ENCODE data around the gene RPTOR. TPM values are rescaled to one million over a fixed set of nuclear protein-coding genes. Genes with fewer than 3 reads are reported as not detected.

The RPTOR gene
- total and polyA plus RNA-seq, 10 of the 15 experiments (the other 5 are each of a cell fraction or from before 2014, with no cell fraction given) = 0.18 to 32.1 (median 7.8) TPM

- TF ChIP-seq DPF2 (IDR thresholded peaks at IDR 0.05) (no peak), NFYB (IDR thresholded peaks at IDR 0.05; ENCODE audit: insufficient read depth, low read depth, low read length) (no peak), STAT3 (IDR thresholded peaks at IDR 0.05; ENCODE audit: low read depth, low read length) (no peak)
Measured at GRCh38 chr17:80779961-80780380, 235.3 kb downstream of the RPTOR start (continued).

- 34% methylated on average over 16 of the region's 19 CpGs for WGBS (ENCODE audit: insufficient coverage, insufficient replicate concordance, low lambda C conversion rate, missing lambda C conversion rate)
- TF ChIP-seq NFYB (IDR thresholded peaks at IDR 0.05; ENCODE audit: insufficient read depth, low read depth, low read length) (no peak), IKZF2 (IDR thresholded peaks at IDR 0.05) (0 out of 4 replicates have a peak, but pooled peaks of 1 of the 2 experiments have one; percentile 21), SMC3 (IDR thresholded peaks at IDR 0.05; ENCODE audit: borderline replicate concordance, low read length) (0 out of 2 replicates have a peak, but pooled peaks have one; percentile 1), MLLT1 (IDR thresholded peaks at IDR 0.05) (no peak), BHLHE40 (IDR thresholded peaks at IDR 0.05; ENCODE audit: borderline replicate concordance in 1 of 2, low read depth in 2 of 2, low read length in 1 of 2) (peak; percentile 57; a peak in 3 of 4 replicates), PAX5 (IDR thresholded peaks at IDR 0.05; ENCODE audit: borderline replicate concordance, low read depth, low read length) (peak; percentile 95), YBX1 (IDR thresholded peaks at IDR 0.05) (no peak), SUPT20H (IDR thresholded peaks at IDR 0.05; ENCODE audit: borderline replicate concordance, control insufficient read depth, low read depth, low read length) (no peak), EP300 (IDR thresholded peaks at IDR 0.05; ENCODE audit: borderline replicate concordance in 1 of 2, control insufficient read depth in 1 of 2, low read depth in 2 of 2, low read length in 2 of 2) (peak in 1 of 2 experiments; percentile 57; a peak in 1 of 4 replicates), KLF5 (IDR thresholded peaks at IDR 0.05; ENCODE audit: partially characterized antibody) (no peak), JUNB (IDR thresholded peaks at IDR 0.05) (peak; percentile 54; the same call in 1 of the 2 replicates), ATF2 (IDR thresholded peaks at IDR 0.05; ENCODE audit: low read length) (peak; percentile 67), CREM (IDR thresholded peaks at IDR 0.05; ENCODE audit: low read depth) (peak; percentile 49; the same call in 1 of the 2 replicates), EED (IDR thresholded peaks at IDR 0.05; ENCODE audit: low read depth) (peak; percentile 54; the same call in 1 of the 2 replicates), IKZF1 (conservative IDR thresholded peaks at IDR 0.05) (no peak; the same call in 1 of the 2 replicates), TCF3 (IDR thresholded peaks at IDR 0.05; ENCODE audit: borderline replicate concordance, insufficient read depth, low read depth, low read length) (no peak)
Measured at GRCh38 chr17:80780381-80781198, 236.0 kb downstream of the RPTOR start.

More at GRCh38 chr17:80780381-80781198, 236.0 kb downstream of the RPTOR start:
- Histone ChIP-seq H3K27ac (ENCODE audit: control insufficient read depth, insufficient read depth) (peak overlapping the region; percentile 70), H3K4me3 (peak overlapping the region; percentile 45; the same call in 1 of the 2 replicates), H3K27me3 (replicated peaks in 1 of 2; ENCODE audit: control insufficient read depth in 2 of 2, insufficient read depth in 2 of 2, low read length in 1 of 2) (no peaks in the 10 kb centered on the region), H2AFZ (ENCODE audit: control insufficient read depth, low read depth, low read length) (no peak overlapping the region; the same call in 1 of the 2 replicates), H3K79me2 (ENCODE audit: control insufficient read depth, insufficient read depth, low read length) (peaks cover 5% of the 10 kb centered on the region), H3K9me3 (replicated peaks; ENCODE audit: control insufficient read depth, insufficient read depth, low read length) (no peaks in the 10 kb centered on the region; the same call in 2 of the 3 replicates), H3K9ac (ENCODE audit: control insufficient read depth, insufficient read depth, low read length) (peak overlapping the region; percentile 60), H3K36me3 (ENCODE audit: control insufficient read depth in 2 of 2, insufficient read depth in 2 of 2, low read length in 1 of 2) (peaks cover 0 to 6% of the 10 kb centered on the region in 2 experiments; a peak in 3 of 4 replicates), H3K4me1 (ENCODE audit: control insufficient read depth, insufficient read depth, low read length) (peaks cover 31% of the 10 kb centered on the region), H3K4me2 (ENCODE audit: control insufficient read depth, insufficient read depth) (peak overlapping the region; percentile 78), H4K20me1 (ENCODE audit: control insufficient read depth, insufficient read depth) (no peaks in the 10 kb centered on the region)
- DNase-seq (ENCODE audit: low read depth, low spot score) = peak; percentile 61
- BruUV-seq (replicated peaks) = no TSS peak
- in situ Hi-C loops (cut with MboI) = no loop called here
- peak; percentile 49 for FAIRE-seq
- intact Hi-C loops (cut with micrococcal nuclease; ENCODE audit: unreplicated experiment) = loop anchor here (5.0 kb wide), 1 partner anchor 43 kb away; no protein-coding TSS in a partner anchor
- ChIA-PET RAD21 (ENCODE audit: unreplicated experiment) (interaction anchor here (1.4 to 2.3 kb wide), 2 partner anchors 9 to 43 kb away, joined by 5 to 12 read pairs; no protein-coding TSS in a partner anchor), CTCF (interaction anchor here (1.0 to 2.2 kb wide), 2 partner anchors 10 to 203 kb away, joined by 4 to 13 read pairs; no protein-coding TSS in a partner anchor), POLR2A (interaction anchor here (0.9 to 1.0 kb wide), 3 partner anchors 41 to 52 kb away, joined by 3 read pairs; no protein-coding TSS in a partner anchor), SMC1A (ENCODE audit: uncharacterized antibody, unreplicated experiment) (interaction anchor here (0.5 to 1.9 kb wide), 5 partner anchors 10 to 130 kb away, joined by 3 to 10 read pairs (median 4); no protein-coding TSS in a partner anchor)
- peak; percentile 93 for ATAC-seq
